Brain microvascular endothelial cell (primary cell): Measurements from ENCODE around the gene RPL21.
"Not testable (repeated sequence)": the region's sequence is repeated elsewhere in the genome, so short reads cannot be mapped to it uniquely, and the experiment has no call there.

Source experiments
- DNase-seq: peaks from one replicate; pipeline ENCODE4 v3.0.0-alpha.2; 2020
- H3K27ac ChIP-seq: fragments of 250-450 bp; sonication (Bioruptor Pico); 2 replicates; pipeline ENCODE4 v1.5.1; 2020; ENCODE audit warnings: mild to moderate bottlenecking, moderate library complexity
- H3K27me3 ChIP-seq: fragments of 250-450 bp; sonication (Bioruptor Pico); replicated peaks from 2 replicates; pipeline ENCODE4 v1.5.1; 2020; ENCODE audit warnings: mild to moderate bottlenecking
- H3K36me3 ChIP-seq: fragments of 250-450 bp; sonication (Bioruptor Pico); replicated peaks from 2 replicates; pipeline ENCODE4 v1.5.1; 2020; ENCODE audit warnings: mild to moderate bottlenecking
- H3K4me3 ChIP-seq: 2 replicates; pipeline ENCODE4 v1.5.1; 2011; ENCODE audit warnings: low read depth, mild to moderate bottlenecking, control low read depth, low read length, moderate library complexity
- in situ Hi-C: cut with HindIII; loops from 2 replicates; pipeline ENCODE4 v1.10.0; 2017; ENCODE audit warnings: low sequenced_read_pairs, low pct_ligation_motif_present
- TF ChIP-seq, protein P1 (sequence below): IDR thresholded peaks from 2 replicates; pipeline ENCODE4 v1.5.1; 2011; ENCODE audit warnings: low read depth, mild to moderate bottlenecking, moderate library complexity, low read length, control low read depth, inconsistent platforms; ENCODE audit errors: missing control alignments

Gene RPL21

GRCh38 chr13:27295096-27295495, 43.7 kb downstream of the RPL21 start:
- no peak for DNase-seq
- no peak overlapping the region for H3K27ac ChIP-seq
- no peaks in the 10 kb centered on the region for H3K36me3 ChIP-seq
- no peaks in the 10 kb centered on the region for H3K27me3 ChIP-seq
- H3K4me3 ChIP-seq = no peak overlapping the region
- in situ Hi-C loops = no loop called here
- TF ChIP-seq, protein P1, sequence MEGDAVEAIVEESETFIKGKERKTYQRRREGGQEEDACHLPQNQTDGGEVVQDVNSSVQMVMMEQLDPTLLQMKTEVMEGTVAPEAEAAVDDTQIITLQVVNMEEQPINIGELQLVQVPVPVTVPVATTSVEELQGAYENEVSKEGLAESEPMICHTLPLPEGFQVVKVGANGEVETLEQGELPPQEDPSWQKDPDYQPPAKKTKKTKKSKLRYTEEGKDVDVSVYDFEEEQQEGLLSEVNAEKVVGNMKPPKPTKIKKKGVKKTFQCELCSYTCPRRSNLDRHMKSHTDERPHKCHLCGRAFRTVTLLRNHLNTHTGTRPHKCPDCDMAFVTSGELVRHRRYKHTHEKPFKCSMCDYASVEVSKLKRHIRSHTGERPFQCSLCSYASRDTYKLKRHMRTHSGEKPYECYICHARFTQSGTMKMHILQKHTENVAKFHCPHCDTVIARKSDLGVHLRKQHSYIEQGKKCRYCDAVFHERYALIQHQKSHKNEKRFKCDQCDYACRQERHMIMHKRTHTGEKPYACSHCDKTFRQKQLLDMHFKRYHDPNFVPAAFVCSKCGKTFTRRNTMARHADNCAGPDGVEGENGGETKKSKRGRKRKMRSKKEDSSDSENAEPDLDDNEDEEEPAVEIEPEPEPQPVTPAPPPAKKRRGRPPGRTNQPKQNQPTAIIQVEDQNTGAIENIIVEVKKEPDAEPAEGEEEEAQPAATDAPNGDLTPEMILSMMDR = no peak

DNA sequence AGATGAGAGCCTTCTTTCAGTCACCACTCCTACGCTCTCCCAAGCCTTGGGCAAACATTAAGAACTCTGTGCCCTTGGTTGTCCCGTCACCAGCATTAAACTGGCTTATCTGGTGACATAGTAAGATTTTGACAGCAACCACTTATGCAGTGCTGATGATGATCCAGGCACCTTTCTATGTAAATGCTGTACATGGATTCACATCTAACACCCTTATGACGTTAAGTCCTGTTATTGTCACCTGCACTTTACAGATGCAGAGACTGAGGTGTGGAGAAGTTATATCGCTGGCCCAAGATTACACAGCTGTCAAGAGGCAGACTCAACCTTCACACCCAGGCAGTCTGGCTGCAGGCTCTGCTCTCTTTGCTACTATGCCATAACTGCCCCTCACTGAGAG, 44.3 kb downstream of the RPL21 start:
- no peaks in the 10 kb centered on the region for H3K27me3 ChIP-seq
- no peaks in the 10 kb centered on the region for H3K36me3 ChIP-seq
- in situ Hi-C loops = no loop called here
- TF ChIP-seq, protein P1 = no peak
- H3K27ac ChIP-seq = no peak overlapping the region
- no peak overlapping the region for H3K4me3 ChIP-seq
- no peak for DNase-seq

- no peaks in the 10 kb centered on the region for H3K36me3 ChIP-seq
- TF ChIP-seq, protein P1 = no peak
- in situ Hi-C loops = no loop called here
- H3K4me3 ChIP-seq = no peak overlapping the region
- H3K27ac ChIP-seq = no peak overlapping the region
- no peaks in the 10 kb centered on the region for H3K27me3 ChIP-seq
- no peak for DNase-seq
Measured at GRCh38 chr13:27296496-27296895, 45.1 kb downstream of the RPL21 start.

- no peaks in the 10 kb centered on the region for H3K36me3 ChIP-seq
- TF ChIP-seq, protein P1 = no peak
- no peak for DNase-seq
- no peak overlapping the region for H3K27ac ChIP-seq
- no peak overlapping the region for H3K4me3 ChIP-seq
- H3K27me3 ChIP-seq = no peaks in the 10 kb centered on the region
- in situ Hi-C loops = no loop called here
Measured at GRCh38 chr13:27298849-27299248, 47.5 kb downstream of the RPL21 start.

- H3K4me3 ChIP-seq, H3K27me3 ChIP-seq, DNase-seq, in situ Hi-C loops, H3K27ac ChIP-seq, H3K36me3 ChIP-seq: not testable (repeated sequence)
Measured at GRCh38 chr13:27300406-27300805, 49.0 kb downstream of the RPL21 start.

GRCh38 chr13:27300941-27301586, 49.7 kb downstream of the RPL21 start:
- H3K27ac ChIP-seq = no peak overlapping the region
- TF ChIP-seq, protein P1 = no peak
- no peaks in the 10 kb centered on the region for H3K36me3 ChIP-seq
- no peak overlapping the region for H3K4me3 ChIP-seq
- in situ Hi-C loops = no loop called here
- no peaks in the 10 kb centered on the region for H3K27me3 ChIP-seq
- DNase-seq = no peak
